K562 (cell line): ENCODE results near the gene PEX3. TPM values are rescaled to one million over a fixed set of nuclear protein-coding genes. Genes with fewer than 3 reads are reported as not detected.

Experiments used
- ATAC-seq: fragments of 200-7000 bp; cut with Tn5 transposase; 3 replicates; pipeline ENCODE4 v1.9.1; 2020; ENCODE audit warnings: moderate library complexity
- BruUV-seq: library from RNA; stranded (reverse); fragments of 400-500 nt; replicated peaks from 2 replicates; lab custom pipeline; 2021; lab: Mats Ljungman, UMichigan
- CTCF ChIA-PET: fragments of 300-600 bp; formaldehyde crosslinking; extraction: SDS; loops from one replicate; lab custom pipeline; 2021; ENCODE audit warnings: low intra/inter-chr PET ratio; lab: Yijun Ruan, JAX
- POLR2A ChIA-PET: fragments of 300-600, 350-650 bp; sonication (Branson Sonifier 250); formaldehyde crosslinking; extraction: SDS; loops from one replicate; lab custom pipeline; 2021; ENCODE audit warnings: antibody characterized with exemption, inconsistent platforms; lab: Yijun Ruan, JAX
- DNase-seq, 4 experiments: peaks; one replicate each; pipeline versions ENCODE4 v3.0.0 to v3.0.0-alpha.2; 2011 to 2018; ENCODE audit warnings: low spot score in 3 of 4, mixed read lengths in 3 of 4; ENCODE audit errors: extremely low read depth in 1 of 4
- FAIRE-seq: peaks from 2 replicates; lab custom pipeline; 2011; peaks lifted over from hg19 to GRCh38; lab: Jason Lieb, UNC
- H2AFZ ChIP-seq: 2 replicates; pipeline ENCODE4 v1.6.0; 2011; ENCODE audit warnings: low read depth, low read length, control low read depth, inconsistent platforms
- H3K27ac ChIP-seq: fragments of 200-600 bp; 3 replicates; pipeline ENCODE4 v1.8.0; 2011; ENCODE audit warnings: low read depth, mild to moderate bottlenecking, control low read depth, inconsistent platforms, low read length, moderate library complexity, mixed read lengths; ENCODE audit errors: extremely low read depth
- H3K27me3 ChIP-seq, 2 experiments: fragments of 300-600 bp in 1 of 2; 2 replicates in 1 of 2; 3 replicates in 1 of 2; pipeline versions ENCODE4 v1.6.0 to v1.8.0; 2011; ENCODE audit warnings: inconsistent platforms in 2 of 2, low read length in 2 of 2, mild to moderate bottlenecking in 1 of 2, mixed read lengths in 1 of 2, moderate library complexity in 1 of 2; ENCODE audit not compliant: control insufficient read depth in 2 of 2, insufficient read depth in 2 of 2
- H3K36me3 ChIP-seq: fragments of 300-600 bp; 3 replicates; pipeline ENCODE4 v1.8.0; 2011; ENCODE audit warnings: mild to moderate bottlenecking, low read length, inconsistent platforms; ENCODE audit not compliant: control insufficient read depth, insufficient read depth
- H3K4me1 ChIP-seq, 2 experiments: fragments of 200-600 bp in 1 of 2; replicated peaks in 1 of 2; 2 replicates in 1 of 2; 3 replicates in 1 of 2; pipeline versions ENCODE4 v1.5.1 to v1.8.0; 2011; ENCODE audit warnings: inconsistent platforms in 2 of 2, low read length in 2 of 2, mild to moderate bottlenecking in 1 of 2, mixed read lengths in 1 of 2, moderate library complexity in 1 of 2; ENCODE audit not compliant: control insufficient read depth in 2 of 2, insufficient read depth in 2 of 2
- H3K4me2 ChIP-seq: 2 replicates; pipeline ENCODE4 v1.6.1; 2011; ENCODE audit warnings: low read length, control low read depth, inconsistent platforms, mixed read lengths; ENCODE audit not compliant: insufficient read depth
- H3K4me3 ChIP-seq: fragments of 200-600 bp; sonication (generic), shearing (Covaris generic); 2 replicates; pipeline ENCODE4 v1.5.1; 2016; ENCODE audit warnings: control low read depth, inconsistent platforms
- H3K79me2 ChIP-seq: fragments of 200-600 bp; 3 replicates; pipeline ENCODE4 v1.8.0; 2011; ENCODE audit warnings: low read length, inconsistent platforms; ENCODE audit not compliant: control insufficient read depth, insufficient read depth
- H3K9ac ChIP-seq, 2 experiments: 2 replicates each; pipeline versions ENCODE4 v1.6.0 to v1.6.1; 2011; ENCODE audit warnings: low read depth in 2 of 2, low read length in 2 of 2, control low read depth in 1 of 2, inconsistent platforms in 1 of 2, mild to moderate bottlenecking in 1 of 2, mixed read lengths in 1 of 2; ENCODE audit not compliant: insufficient read depth in 1 of 2
- H3K9me1 ChIP-seq: one replicate; pipeline ENCODE4 v1.6.0; 2011; ENCODE audit warnings: inconsistent platforms, mild to moderate bottlenecking, low read length, moderate library complexity; ENCODE audit not compliant: control insufficient read depth, insufficient read depth
- H3K9me3 ChIP-seq: replicated peaks from 2 replicates; pipeline ENCODE4 v1.5.1; 2011; ENCODE audit warnings: low read depth, low read length, inconsistent platforms; ENCODE audit not compliant: control insufficient read depth, insufficient read depth
- H4K20me1 ChIP-seq: replicated peaks from 2 replicates; pipeline ENCODE4 v1.6.1; 2011; ENCODE audit warnings: low read length, inconsistent platforms, mixed read lengths; ENCODE audit not compliant: control insufficient read depth, insufficient read depth
- BMI1 ChIP-seq: fragments of 150-350 bp; IDR thresholded peaks from 2 replicates; pipeline ENCODE4 v1.6.1; 2014; ENCODE audit warnings: low read length
- E2F5 ChIP-seq: sonication (generic); formaldehyde crosslinking; IDR thresholded peaks from 2 replicates; pipeline ENCODE4 v1.8.0; 2022; ENCODE audit warnings: mild to moderate bottlenecking, missing genetic modification reagents
- FOXK1 ChIP-seq: sonication (generic); formaldehyde crosslinking; IDR thresholded peaks from 2 replicates; pipeline ENCODE4 v1.8.0; 2022; ENCODE audit warnings: missing genetic modification reagents, mild to moderate bottlenecking, borderline replicate concordance
- GABPB2 ChIP-seq: fragments of 250-450 bp; sonication (Bioruptor Pico); conservative IDR thresholded peaks from 2 replicates; pipeline ENCODE4 v1.5.1; 2021; ENCODE audit warnings: mild to moderate bottlenecking
- HES1 ChIP-seq: fragments of 450-650 bp; IDR thresholded peaks from 2 replicates; pipeline ENCODE4 v1.6.1; 2016; ENCODE audit warnings: low read depth, mild to moderate bottlenecking, moderate library complexity
- HNRNPL ChIP-seq: fragments of 200-400 bp; formaldehyde crosslinking; IDR thresholded peaks from 2 replicates; pipeline ENCODE4 v1.6.1; 2017; ENCODE audit warnings: low read depth, mild to moderate bottlenecking, low read length
- NFIC ChIP-seq: fragments of 450-650 bp; IDR thresholded peaks from 2 replicates; pipeline ENCODE4 v1.6.1; 2017; ENCODE audit warnings: mild to moderate bottlenecking, inconsistent platforms
- POLR3G ChIP-seq: IDR thresholded peaks from 2 replicates; pipeline ENCODE4 v1.6.1; 2011; ENCODE audit not compliant: insufficient read length, insufficient replicate concordance; ENCODE audit errors: extremely low read depth
- RBM22 ChIP-seq: fragments of 200-400 bp; formaldehyde crosslinking; IDR thresholded peaks from 2 replicates; pipeline ENCODE4 v1.6.1; 2018; ENCODE audit warnings: low read length, low read depth; ENCODE audit not compliant: poor library complexity, severe bottlenecking
- RFX7 ChIP-seq: fragments of 250-450 bp; sonication (Bioruptor Pico); IDR thresholded peaks from 2 replicates; pipeline ENCODE4 v1.5.1; 2021; ENCODE audit warnings: mild to moderate bottlenecking
- SP1 ChIP-seq: sonication (generic); formaldehyde crosslinking; IDR thresholded peaks from 2 replicates; pipeline ENCODE4 v1.8.1; 2022; ENCODE audit warnings: mild to moderate bottlenecking, missing genetic modification reagents
- ZNF561 ChIP-seq: fragments of 450-650 bp; formaldehyde crosslinking; conservative IDR thresholded peaks from 2 replicates; pipeline ENCODE4 v1.4.0; 2020; ENCODE audit warnings: mild to moderate bottlenecking, moderate library complexity
- WGBS: fragments of 100-300 bp; shearing (Covaris generic); methylation state at CpG from one replicate; pipeline ENCODE4 v1.1.6; 2016; ENCODE audit warnings: low coverage, mixed read lengths; ENCODE audit not compliant: insufficient coverage; ENCODE audit errors: missing lambda C conversion rate; 5-methylcytosine and 5-hydroxymethylcytosine counted together
- in situ Hi-C: fragments of 300-500 bp; cut with MboI; formaldehyde crosslinking; loops from 4 replicates; pipeline ENCODE4 v1.15.0; 2018; ENCODE audit warnings: inconsistent platforms, mixed read lengths
- intact Hi-C: fragments of 100-400 bp; cut with micrococcal nuclease; formaldehyde crosslinking; loops from 2 replicates; pipeline ENCODE4 v1.14.2; 2022
- polyA plus RNA-seq, 8 experiments: library from polyadenylated mRNA; depleted of rRNA in 4 of 8; stranded (reverse) in 5 of 8; unstranded in 3 of 8; fragments of >200 nt; fragmentation: Nextera tagmentation in 2 of 8; fragmentation: Illumina TruSeq in 1 of 8; extraction: Ambion mirVana in 2 of 8; extraction: Trizol in 1 of 8; gene quantifications; 2 replicates each; pipeline versions ENCODE4 v1.2.1 to v1.2.3, GENCODE V29; 2011 to 2014; ENCODE audit warnings: inconsistent platforms in 1 of 8, missing spikeins in 1 of 8
- total RNA-seq, 7 experiments: library from RNA; depleted of rRNA in 6 of 7; stranded (reverse); fragments of >200 nt in 6 of 7; fragmentation: Illumina TruSeq in 2 of 7; extraction: Trizol in 2 of 7; gene quantifications; 2 replicates each; pipeline versions ENCODE4 v1.2.1 to v1.2.3, GENCODE V29; 2011 to 2021; ENCODE audit warnings: low replicate concordance in 1 of 7

Gene PEX3
- total and polyA plus RNA-seq, 9 of the 15 experiments (the other 6 are each of a cell fraction or from before 2014, with no cell fraction given): 17.3 to 69.6 (median 32.7) TPM

GRCh38 chr6:143538374-143538773, 87.8 kb downstream of the PEX3 start:
- no TSS peak for BruUV-seq

GRCh38 chr6:143539106-143539505, 88.5 kb downstream of the PEX3 start:
- 18% methylated on average over 4 of the region's 4 CpGs for WGBS
- Histone ChIP-seq H4K20me1 (no peaks in the 10 kb centered on the region), H3K4me1 (peaks cover 0 to 7% of the 10 kb centered on the region in 2 experiments; a peak in 2 of 5 replicates), H3K36me3 (no peaks in the 10 kb centered on the region), H2AFZ (no peak overlapping the region), H3K9ac (no peak overlapping the region), H3K9me3 (no peaks in the 10 kb centered on the region), H3K4me3 (no peak overlapping the region), H3K79me2 (no peaks in the 10 kb centered on the region), H3K27me3 (peaks cover 24 to 34% of the 10 kb centered on the region in 2 experiments), H3K9me1 (no peaks in the 10 kb centered on the region), H3K27ac (no peak overlapping the region), H3K4me2 (no peak overlapping the region)
- CTCF ChIA-PET: no interaction called here
- intact Hi-C loops: no loop called here
- FAIRE-seq (no peak), DNase-seq (no peak), ATAC-seq (no peak)
- no TSS peak for BruUV-seq
- POLR2A ChIA-PET: no interaction called here
- in situ Hi-C loops: no loop called here
- TF ChIP-seq POLR3G (no peak), FOXK1 (CRISPR knock-in tag) (no peak), SP1 (CRISPR knock-in tag) (no peak), GABPB2 (CRISPR knock-in tag) (no peak), BMI1 (no peak), HES1 (no peak)

More at GRCh38 chr6:143538374-143538773, 87.8 kb downstream of the PEX3 start:
- Histone ChIP-seq H3K9me3 (no peaks in the 10 kb centered on the region), H3K27ac (no peak overlapping the region), H3K4me3 (no peak overlapping the region), H3K4me2 (no peak overlapping the region), H3K9ac (no peak overlapping the region), H3K4me1 (peaks cover 0 to 7% of the 10 kb centered on the region in 2 experiments; a peak in 2 of 5 replicates), H3K79me2 (no peaks in the 10 kb centered on the region), H4K20me1 (no peaks in the 10 kb centered on the region), H2AFZ (no peak overlapping the region), H3K27me3 (peaks cover 24 to 35% of the 10 kb centered on the region in 2 experiments), H3K9me1 (no peaks in the 10 kb centered on the region), H3K36me3 (no peaks in the 10 kb centered on the region)
- ATAC-seq (no peak), DNase-seq (no peak), FAIRE-seq (no peak)
- in situ Hi-C loops (no loop called here), intact Hi-C loops (no loop called here)
- POLR2A ChIA-PET: no interaction called here
- CTCF ChIA-PET: no interaction called here
- TF ChIP-seq RBM22 (no peak), E2F5 (CRISPR knock-in tag) (no peak), RFX7 (CRISPR knock-in tag) (no peak), NFIC (no peak), ZNF561 (no peak), HNRNPL (no peak)
- WGBS: 62% methylated on average over 7 of the region's 7 CpGs
